HUES64 (cell line): Measurements from ENCODE around the gene GPRC5D.

Source experiments
- H3K27ac ChIP-seq: 2 replicates; pipeline ENCODE4 v1.7.0; 2013; ENCODE audit warnings: low read depth, low read length, inconsistent platforms
- H3K27me3 ChIP-seq: 2 replicates; pipeline ENCODE4 v1.6.1; 2013; ENCODE audit warnings: mild to moderate bottlenecking, low read length; ENCODE audit not compliant: insufficient read depth
- H3K36me3 ChIP-seq: 2 replicates; pipeline ENCODE4 v1.6.1; 2013; ENCODE audit warnings: mild to moderate bottlenecking, low read length; ENCODE audit not compliant: insufficient read depth
- H3K4me1 ChIP-seq: 2 replicates; pipeline ENCODE4 v1.6.1; 2013; ENCODE audit warnings: mild to moderate bottlenecking, low read length, moderate library complexity; ENCODE audit not compliant: insufficient read depth
- H3K4me3 ChIP-seq: 2 replicates; pipeline ENCODE4 v1.5.1; 2013; ENCODE audit warnings: mild to moderate bottlenecking, low read length, moderate library complexity
- H3K9ac ChIP-seq: 2 replicates; pipeline ENCODE4 v1.6.1; 2013; ENCODE audit warnings: mild to moderate bottlenecking, low read depth, low read length
- H3K9me3 ChIP-seq: 2 replicates; pipeline ENCODE4 v1.6.1; 2013; ENCODE audit warnings: low read depth, low read length; ENCODE audit not compliant: insufficient read depth
- WGBS: fragments of 150-250, 120-280 bp; methylation state at CpG from one replicate; pipeline ENCODE4 v1.1.7; 2013; ENCODE audit warnings: missing lambda C conversion rate; 5-methylcytosine and 5-hydroxymethylcytosine counted together

Gene GPRC5D

DNA sequence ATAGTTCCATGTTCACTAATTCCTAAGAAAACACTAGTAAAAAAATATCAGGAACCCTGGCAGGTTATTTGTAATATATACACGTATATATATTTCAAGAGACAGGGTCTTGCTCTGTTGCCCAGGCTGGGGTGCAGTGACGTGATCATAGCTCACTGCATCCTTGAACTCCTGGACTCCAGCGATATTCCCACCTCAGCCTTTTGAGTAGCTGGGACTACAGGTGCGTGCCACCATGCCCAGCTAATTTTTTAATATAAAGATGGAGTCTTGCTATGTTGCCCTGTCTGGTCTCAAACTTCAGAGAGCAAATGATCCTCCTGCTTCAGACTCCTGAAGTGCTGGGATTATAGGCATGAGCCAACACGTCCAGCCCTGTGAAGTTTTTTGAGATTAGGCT, 44.4 kb downstream of the GPRC5D start:
- Histone ChIP-seq H3K27ac (no peak overlapping the region), H3K4me1 (no peaks in the 10 kb centered on the region), H3K4me3 (no peak overlapping the region), H3K27me3 (no peaks in the 10 kb centered on the region), H3K9ac (no peak overlapping the region), H3K9me3 (no peaks in the 10 kb centered on the region), H3K36me3 (no peaks in the 10 kb centered on the region)
- WGBS: 94% methylated on average over 5 of the region's 5 CpGs

DNA sequence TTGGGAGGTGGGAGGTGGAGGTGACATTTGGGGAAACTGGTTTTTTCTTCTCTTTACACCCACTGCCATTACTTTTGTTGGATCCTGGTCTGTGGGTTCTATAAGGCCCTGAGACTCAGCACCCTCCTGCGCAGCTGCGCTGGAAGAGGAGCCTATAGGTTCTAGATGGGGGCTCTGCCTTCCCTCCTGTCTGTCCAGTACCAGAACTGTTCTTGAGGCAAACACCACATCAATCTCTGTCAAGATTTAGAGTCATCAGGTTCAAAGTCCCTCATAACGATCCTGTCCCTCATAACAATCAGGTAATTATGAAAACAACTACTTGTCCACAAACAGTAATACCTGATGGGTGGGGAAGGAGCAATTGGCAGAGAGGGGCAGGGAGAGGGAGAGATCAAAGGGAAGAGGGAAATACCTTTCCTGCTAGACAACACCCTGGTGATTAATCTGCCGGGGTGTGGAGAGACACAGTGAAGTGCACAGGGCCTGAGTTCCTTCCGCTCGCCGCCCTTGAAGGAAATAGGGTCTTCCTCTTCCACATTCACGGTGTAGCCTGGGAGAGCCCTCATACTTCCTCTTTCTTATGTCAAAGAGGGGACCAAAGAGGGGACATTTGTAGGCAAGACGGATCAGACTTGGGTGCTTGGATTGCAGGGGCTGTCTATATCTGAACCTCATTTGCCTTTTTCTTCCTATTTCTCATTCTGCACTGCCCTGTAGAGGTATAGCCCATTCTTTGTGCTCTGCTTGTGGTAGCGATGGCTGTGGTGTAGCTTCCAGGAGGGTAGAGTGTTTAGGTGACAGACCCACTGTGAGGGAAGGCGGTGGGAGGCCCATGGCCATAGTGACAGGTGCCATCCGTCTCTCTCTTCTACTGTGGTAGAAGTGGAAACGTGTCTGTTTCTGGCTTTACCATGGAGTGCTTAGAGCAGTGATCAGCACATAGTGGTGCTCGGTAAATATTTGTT, 48.0 kb downstream of the GPRC5D start:
- 91% methylated on average over 14 of the region's 14 CpGs for WGBS
- H3K9me3 ChIP-seq: no peaks in the 10 kb centered on the region
- no peak overlapping the region for H3K4me3 ChIP-seq
- H3K9ac ChIP-seq: no peak overlapping the region
- 0 out of 2 replicates have a peak, but pooled peaks cover 5% of the 10 kb centered on the region for H3K4me1 ChIP-seq
- no peak overlapping the region for H3K27ac ChIP-seq
- no peaks in the 10 kb centered on the region for H3K36me3 ChIP-seq
- no peaks in the 10 kb centered on the region for H3K27me3 ChIP-seq

DNA sequence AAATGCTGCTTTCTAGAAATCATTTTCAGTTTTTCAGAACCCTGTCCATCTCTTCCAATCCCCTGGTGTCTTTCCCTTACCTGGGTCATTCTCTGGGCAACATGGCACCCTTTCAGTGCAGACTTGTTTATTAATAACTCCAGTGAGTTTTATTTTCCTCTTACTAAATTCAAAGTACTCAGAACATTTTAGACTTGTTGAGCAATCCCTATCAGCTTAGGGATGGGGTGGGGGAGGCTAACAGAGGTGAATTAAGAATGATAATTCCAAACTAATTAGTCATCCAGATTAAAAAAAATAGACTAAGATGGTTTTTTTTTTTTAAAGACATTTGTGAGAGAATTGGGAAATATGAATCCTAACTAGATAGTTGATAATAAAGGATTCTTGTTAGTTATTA, 49.9 kb downstream of the GPRC5D start:
- Histone ChIP-seq H3K4me1 (0 out of 2 replicates have a peak, but pooled peaks cover 5% of the 10 kb centered on the region), H3K27ac (no peak overlapping the region), H3K4me3 (no peak overlapping the region), H3K27me3 (no peaks in the 10 kb centered on the region), H3K36me3 (no peaks in the 10 kb centered on the region), H3K9me3 (no peaks in the 10 kb centered on the region), H3K9ac (no peak overlapping the region)

DNA sequence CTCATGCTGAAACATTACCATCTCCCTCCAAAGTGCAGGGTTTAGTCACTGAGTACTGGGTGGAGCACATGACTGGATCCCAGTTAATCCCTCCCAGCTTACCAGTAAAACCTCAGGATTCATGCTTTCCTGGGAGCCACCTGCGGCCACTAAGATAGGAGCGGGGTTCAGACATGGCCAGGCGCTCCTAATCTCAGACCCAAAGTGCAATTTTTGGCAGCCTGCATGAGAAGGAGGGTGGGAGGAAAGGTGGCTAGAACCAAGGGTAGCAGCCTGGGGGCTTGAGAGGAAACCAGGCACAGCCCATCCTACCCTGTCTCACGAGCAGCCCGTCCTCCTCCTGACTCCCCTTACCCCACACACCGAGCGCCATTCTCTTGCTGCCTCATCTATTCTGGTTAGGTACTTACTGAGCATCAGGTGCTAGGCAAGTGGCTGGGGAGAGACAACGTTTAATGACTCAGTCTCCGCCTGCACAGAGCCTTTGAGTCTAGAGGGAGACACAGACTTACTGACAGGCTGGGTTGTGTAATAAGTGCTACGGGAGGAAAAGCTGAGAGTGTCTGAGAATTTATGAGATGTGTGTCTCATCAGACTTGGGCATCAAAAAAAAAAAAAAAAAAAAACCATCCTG, 50.7 kb downstream of the GPRC5D start:
- H3K4me1 ChIP-seq: 0 out of 2 replicates have a peak, but pooled peaks cover 5% of the 10 kb centered on the region
- no peaks in the 10 kb centered on the region for H3K27me3 ChIP-seq
- H3K36me3 ChIP-seq: no peaks in the 10 kb centered on the region
- H3K4me3 ChIP-seq: no peak overlapping the region
- no peak overlapping the region for H3K9ac ChIP-seq
- WGBS: 80% methylated on average over 10 of the region's 10 CpGs
- no peaks in the 10 kb centered on the region for H3K9me3 ChIP-seq
- H3K27ac ChIP-seq: no peak overlapping the region

DNA sequence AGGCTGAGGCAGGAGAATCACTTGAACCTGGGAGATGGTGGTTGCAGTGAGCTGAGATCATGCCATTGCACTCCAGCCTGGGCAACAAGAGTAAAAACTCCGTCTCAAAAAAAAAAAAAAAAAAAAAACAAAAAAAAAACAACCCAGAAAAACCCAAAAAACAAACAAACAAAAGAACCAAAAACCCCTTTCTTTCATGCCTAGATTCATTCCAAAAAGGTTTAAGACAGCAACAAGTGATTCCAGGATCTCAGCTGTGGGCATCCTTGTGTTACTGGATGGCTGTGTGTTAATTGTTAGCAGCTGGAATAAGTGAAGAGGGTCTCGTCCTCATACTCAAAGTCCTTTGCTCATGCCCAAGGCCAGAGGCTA, 51.2 kb downstream of the GPRC5D start:
- WGBS: 89% methylated on average over 2 of the region's 2 CpGs
- Histone ChIP-seq H3K4me3 (no peak overlapping the region), H3K4me1 (0 out of 2 replicates have a peak, but pooled peaks cover 5% of the 10 kb centered on the region), H3K27ac (no peak overlapping the region), H3K9me3 (no peaks in the 10 kb centered on the region), H3K36me3 (no peaks in the 10 kb centered on the region), H3K27me3 (no peaks in the 10 kb centered on the region), H3K9ac (no peak overlapping the region)

DNA sequence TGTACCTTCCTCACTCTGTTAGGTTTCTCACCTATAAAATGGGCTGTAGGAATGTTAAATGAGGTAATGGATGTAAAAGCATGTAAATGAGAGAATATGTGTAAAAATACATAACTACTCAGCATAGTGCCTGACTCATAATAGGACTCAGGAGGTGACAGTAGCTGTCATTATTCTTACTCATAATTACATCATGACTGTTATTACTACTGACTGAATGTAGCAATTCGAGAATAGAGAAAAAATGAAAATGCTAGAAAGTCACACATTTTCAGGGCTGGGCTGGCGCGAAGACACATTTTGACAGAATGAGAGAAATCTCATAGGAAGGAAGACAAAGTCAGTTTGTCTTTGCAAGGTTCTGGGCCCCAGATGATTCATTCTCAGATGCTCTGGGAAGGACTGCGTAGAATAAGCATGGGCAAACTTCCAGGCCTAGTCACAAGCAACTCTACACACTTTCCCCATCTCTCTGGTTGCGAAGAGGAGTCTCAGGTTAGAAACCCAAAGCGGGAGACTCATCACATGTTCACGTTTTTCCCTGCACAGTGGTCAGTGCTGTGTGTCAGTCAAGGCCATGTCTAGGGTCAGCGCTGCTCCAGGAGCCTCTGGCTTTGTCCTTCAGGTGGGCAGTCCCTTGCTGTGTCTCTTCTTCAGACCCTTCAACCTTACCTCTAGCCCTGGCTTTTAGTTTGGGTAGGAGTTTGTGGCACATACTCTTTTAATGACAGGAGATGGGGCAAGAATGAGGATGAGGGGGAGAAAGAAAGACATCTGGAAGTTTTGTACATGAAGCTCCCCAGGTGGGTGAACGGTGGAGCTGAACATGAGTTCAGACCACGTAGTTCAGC, 52.2 kb downstream of the GPRC5D start:
- Histone ChIP-seq H3K27ac (no peak overlapping the region), H3K9me3 (no peaks in the 10 kb centered on the region), H3K4me3 (no peak overlapping the region), H3K36me3 (no peaks in the 10 kb centered on the region), H3K9ac (no peak overlapping the region), H3K27me3 (no peaks in the 10 kb centered on the region), H3K4me1 (0 out of 2 replicates have a peak, but pooled peaks cover 5% of the 10 kb centered on the region)
- WGBS: 90% methylated on average over 10 of the region's 10 CpGs

DNA sequence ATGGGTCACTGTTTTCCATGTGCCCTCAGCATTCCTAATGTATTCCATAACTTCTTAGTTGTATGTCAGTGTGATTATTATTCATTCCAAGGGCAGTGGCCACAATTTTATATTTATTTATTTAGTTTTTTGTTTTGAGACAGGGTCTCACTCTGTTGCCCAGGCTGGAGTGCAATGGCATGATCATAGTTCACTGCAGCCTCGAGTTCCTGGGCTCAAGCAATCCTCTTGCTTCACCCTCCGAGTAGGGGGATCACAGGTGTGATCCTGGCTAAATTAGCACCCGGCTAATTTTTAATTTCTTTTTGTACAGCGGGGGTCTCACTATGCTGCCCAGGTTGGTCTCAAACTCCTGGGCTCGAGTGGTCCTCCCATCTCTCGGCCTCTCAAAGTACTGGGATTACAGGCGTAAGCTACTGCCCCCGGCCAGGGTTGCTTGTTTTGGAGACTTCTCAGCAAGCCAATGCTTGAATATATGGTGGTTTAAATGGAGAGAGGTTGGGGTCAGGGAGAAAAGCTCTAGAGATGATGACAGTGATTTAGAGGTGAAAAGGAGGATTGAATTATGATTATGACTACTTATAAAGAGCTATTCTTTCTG, 53.0 kb downstream of the GPRC5D start:
- 92% methylated on average over 8 of the region's 8 CpGs for WGBS
- Histone ChIP-seq H3K4me1 (0 out of 2 replicates have a peak, but pooled peaks cover 5% of the 10 kb centered on the region), H3K27me3 (no peaks in the 10 kb centered on the region), H3K36me3 (no peaks in the 10 kb centered on the region), H3K9me3 (no peaks in the 10 kb centered on the region), H3K9ac (no peak overlapping the region), H3K27ac (no peak overlapping the region), H3K4me3 (no peak overlapping the region)

DNA sequence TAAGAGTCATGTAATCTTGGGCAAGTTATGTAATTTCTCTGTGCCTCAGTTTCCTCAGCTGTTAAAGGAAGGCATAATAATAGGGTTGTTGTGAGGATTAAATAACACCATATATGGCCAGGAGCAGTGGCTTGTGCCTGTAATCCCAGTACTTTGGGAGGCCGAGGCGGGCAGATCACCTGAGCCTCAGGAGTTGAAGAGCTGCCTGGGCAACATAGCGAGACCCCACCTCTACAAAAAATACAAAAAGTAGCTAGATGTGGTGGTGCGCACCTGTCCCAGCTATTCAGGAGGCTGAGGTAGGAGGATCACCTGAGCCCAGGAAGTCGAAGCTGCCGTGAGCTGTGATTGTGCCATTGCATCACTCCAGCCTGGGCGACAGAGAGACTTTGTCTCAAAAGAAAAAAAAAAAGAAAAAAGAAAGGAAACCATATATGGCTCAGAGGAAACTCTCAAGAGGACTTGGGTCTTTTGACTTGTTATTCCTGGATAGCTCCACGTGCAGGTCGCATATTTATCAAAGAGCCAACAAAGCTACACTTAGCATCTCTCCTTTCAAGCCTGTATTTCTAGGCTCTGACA, 53.7 kb downstream of the GPRC5D start:
- Histone ChIP-seq H3K36me3 (no peaks in the 10 kb centered on the region), H3K27me3 (peaks cover 4% of the 10 kb centered on the region), H3K4me3 (no peak overlapping the region), H3K27ac (no peak overlapping the region), H3K9me3 (no peaks in the 10 kb centered on the region), H3K9ac (no peak overlapping the region), H3K4me1 (peaks cover 6% of the 10 kb centered on the region; the same call in 1 of the 2 replicates)
- WGBS: 90% methylated on average over 8 of the region's 9 CpGs

DNA sequence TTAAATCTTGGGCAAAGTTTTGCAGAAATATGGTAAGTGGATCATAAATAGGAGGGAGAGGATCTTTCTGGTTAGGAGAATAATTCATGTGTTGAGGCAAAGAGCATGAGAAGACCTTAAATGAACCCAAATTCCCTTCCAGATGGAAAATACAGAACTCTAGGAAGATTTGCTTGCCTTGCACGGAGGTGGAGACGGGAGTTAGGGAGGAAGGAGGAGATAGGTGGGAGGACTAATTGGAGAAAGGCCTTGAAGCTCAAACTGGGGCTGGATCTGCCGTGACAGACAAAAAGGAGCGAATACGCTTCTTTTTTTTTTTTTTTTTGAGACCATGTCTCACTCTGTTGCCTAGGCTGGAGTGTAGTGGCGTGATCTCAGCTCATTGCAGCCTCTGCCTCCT, 54.7 kb downstream of the GPRC5D start:
- Histone ChIP-seq H3K9ac (no peak overlapping the region), H3K27ac (no peak overlapping the region), H3K27me3 (peaks cover 13% of the 10 kb centered on the region), H3K9me3 (no peaks in the 10 kb centered on the region), H3K36me3 (no peaks in the 10 kb centered on the region), H3K4me1 (peaks cover 11% of the 10 kb centered on the region; the same call in 1 of the 2 replicates), H3K4me3 (no peak overlapping the region)
- WGBS: 77% methylated on average over 6 of the region's 6 CpGs

DNA sequence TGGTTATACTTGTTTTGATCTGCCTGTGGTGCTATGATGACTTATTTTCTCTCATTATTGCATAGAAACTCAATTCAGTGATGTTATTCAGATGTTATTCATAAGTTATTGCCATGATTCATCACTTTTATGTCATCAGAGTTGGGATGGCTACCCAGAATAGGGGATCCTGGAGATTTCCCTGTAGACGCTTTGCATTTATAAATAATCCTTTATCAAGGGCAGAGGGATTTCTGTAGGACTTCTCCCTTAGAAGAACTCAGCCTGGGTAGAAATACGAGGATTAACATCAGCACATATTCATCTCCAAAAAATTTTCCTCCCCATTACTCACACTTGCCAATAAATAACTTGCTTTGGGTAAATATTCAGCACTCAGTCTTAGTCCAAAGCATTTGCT, 55.7 kb downstream of the GPRC5D start:
- no peak overlapping the region for H3K9ac ChIP-seq
- H3K27ac ChIP-seq: no peak overlapping the region
- H3K9me3 ChIP-seq: no peaks in the 10 kb centered on the region
- WGBS: 98% methylated on average over 2 of the region's 2 CpGs
- H3K4me1 ChIP-seq: peaks cover 10% of the 10 kb centered on the region; the same call in 1 of the 2 replicates
- H3K27me3 ChIP-seq: peaks cover 24% of the 10 kb centered on the region
- no peaks in the 10 kb centered on the region for H3K36me3 ChIP-seq
- H3K4me3 ChIP-seq: no peak overlapping the region
